ENCODE data around the gene TBC1D19.
"Not testable (repeated sequence)": the region's sequence is repeated elsewhere in the genome, so short reads cannot be mapped to it uniquely, and the experiment has no call there.

TBC1D19 gene

DNA sequence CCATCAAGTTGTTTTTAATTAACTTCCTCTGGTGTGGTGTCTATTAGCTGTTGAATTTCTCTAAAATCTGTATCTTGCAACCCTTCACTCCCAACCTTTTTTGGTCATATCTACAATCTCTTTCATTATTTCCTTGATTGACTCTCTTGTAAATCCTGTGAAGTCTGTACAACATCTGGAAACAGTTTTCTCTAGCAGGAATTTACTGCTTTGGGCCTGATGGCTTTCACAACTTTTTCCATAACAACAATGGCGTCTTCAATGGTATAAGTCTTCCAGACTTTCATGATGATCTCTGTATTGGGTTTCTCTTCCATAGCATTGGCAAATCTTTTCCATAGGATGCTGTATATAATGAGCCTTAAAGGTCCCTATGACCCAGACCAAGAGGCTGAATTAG lies 49.0 kb downstream of the TBC1D19 start:
- TF ChIP-seq, protein P1, sequence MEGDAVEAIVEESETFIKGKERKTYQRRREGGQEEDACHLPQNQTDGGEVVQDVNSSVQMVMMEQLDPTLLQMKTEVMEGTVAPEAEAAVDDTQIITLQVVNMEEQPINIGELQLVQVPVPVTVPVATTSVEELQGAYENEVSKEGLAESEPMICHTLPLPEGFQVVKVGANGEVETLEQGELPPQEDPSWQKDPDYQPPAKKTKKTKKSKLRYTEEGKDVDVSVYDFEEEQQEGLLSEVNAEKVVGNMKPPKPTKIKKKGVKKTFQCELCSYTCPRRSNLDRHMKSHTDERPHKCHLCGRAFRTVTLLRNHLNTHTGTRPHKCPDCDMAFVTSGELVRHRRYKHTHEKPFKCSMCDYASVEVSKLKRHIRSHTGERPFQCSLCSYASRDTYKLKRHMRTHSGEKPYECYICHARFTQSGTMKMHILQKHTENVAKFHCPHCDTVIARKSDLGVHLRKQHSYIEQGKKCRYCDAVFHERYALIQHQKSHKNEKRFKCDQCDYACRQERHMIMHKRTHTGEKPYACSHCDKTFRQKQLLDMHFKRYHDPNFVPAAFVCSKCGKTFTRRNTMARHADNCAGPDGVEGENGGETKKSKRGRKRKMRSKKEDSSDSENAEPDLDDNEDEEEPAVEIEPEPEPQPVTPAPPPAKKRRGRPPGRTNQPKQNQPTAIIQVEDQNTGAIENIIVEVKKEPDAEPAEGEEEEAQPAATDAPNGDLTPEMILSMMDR (IDR thresholded peaks at IDR 0.05; ENCODE audit: insufficient read depth, low read length, poor library complexity, severe bottlenecking): no peak
- H3K36me3 ChIP-seq (ENCODE audit: control insufficient read depth, insufficient read depth, low read length): no peaks in the 10 kb centered on the region
- H3K27me3 ChIP-seq (replicated peaks; ENCODE audit: control insufficient read depth, insufficient read depth, low read length): no peaks in the 10 kb centered on the region
- no peak for DNase-seq (ENCODE audit: extremely low read depth, insufficient read length)
- no peak overlapping the region for H3K4me3 ChIP-seq (replicated peaks; ENCODE audit: low read depth, low read length)

DNA sequence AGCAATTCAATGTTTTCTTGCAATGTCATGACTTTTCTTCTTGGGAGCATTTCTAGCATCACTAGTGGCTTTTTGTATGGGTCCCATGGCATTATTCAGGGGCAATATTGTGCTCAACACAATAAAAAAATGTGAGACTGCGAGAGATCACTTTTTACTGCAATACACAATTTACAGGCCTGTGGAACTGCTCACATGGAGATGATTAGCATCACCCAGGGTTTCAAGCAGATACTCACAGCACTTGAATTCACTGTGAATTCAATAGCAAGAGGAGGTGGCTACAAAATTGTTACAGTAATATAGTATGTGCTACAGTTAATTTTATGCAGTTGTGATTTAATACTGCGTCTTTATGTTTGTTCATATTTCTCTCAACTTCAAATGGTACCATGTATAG lies 50.4 kb downstream of the TBC1D19 start:
- TF ChIP-seq, protein P1 (IDR thresholded peaks at IDR 0.05; ENCODE audit: insufficient read depth, low read length, poor library complexity, severe bottlenecking): no peak
- H3K4me3 ChIP-seq (replicated peaks; ENCODE audit: low read depth, low read length): no peak overlapping the region
- no peak for DNase-seq (ENCODE audit: extremely low read depth, insufficient read length)

DNA sequence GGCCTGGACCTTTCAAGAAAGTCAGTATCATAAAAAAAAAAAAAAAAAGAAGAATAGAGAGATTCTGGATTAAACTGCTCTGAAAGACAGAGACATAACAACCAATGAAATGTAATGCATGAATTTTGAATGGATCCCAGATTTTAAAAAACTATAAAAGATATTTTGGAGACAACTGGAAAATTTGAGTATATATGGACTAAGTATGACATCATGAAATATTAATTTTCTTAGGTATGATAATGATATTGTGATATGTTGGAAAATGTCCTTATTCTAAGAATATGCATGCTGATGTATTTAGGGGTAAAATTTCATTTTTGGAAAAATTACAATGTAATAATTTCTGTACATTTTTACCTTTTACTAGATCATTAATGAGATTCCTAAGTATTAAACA lies 52.6 kb downstream of the TBC1D19 start:
- Histone ChIP-seq H3K36me3 (ENCODE audit: control insufficient read depth, insufficient read depth, low read length) (no peaks in the 10 kb centered on the region), H3K4me3 (replicated peaks; ENCODE audit: low read depth, low read length) (no peak overlapping the region), H3K27me3 (replicated peaks; ENCODE audit: control insufficient read depth, insufficient read depth, low read length) (no peaks in the 10 kb centered on the region)
- no peak for DNase-seq (ENCODE audit: extremely low read depth, insufficient read length)
- TF ChIP-seq, protein P1 (IDR thresholded peaks at IDR 0.05; ENCODE audit: insufficient read depth, low read length, poor library complexity, severe bottlenecking): no peak

More for the DNA sequence above, 50.4 kb downstream of the TBC1D19 start:
- Histone ChIP-seq H3K36me3 (ENCODE audit: control insufficient read depth, insufficient read depth, low read length) (no peaks in the 10 kb centered on the region), H3K27me3 (replicated peaks; ENCODE audit: control insufficient read depth, insufficient read depth, low read length) (no peaks in the 10 kb centered on the region)

DNA sequence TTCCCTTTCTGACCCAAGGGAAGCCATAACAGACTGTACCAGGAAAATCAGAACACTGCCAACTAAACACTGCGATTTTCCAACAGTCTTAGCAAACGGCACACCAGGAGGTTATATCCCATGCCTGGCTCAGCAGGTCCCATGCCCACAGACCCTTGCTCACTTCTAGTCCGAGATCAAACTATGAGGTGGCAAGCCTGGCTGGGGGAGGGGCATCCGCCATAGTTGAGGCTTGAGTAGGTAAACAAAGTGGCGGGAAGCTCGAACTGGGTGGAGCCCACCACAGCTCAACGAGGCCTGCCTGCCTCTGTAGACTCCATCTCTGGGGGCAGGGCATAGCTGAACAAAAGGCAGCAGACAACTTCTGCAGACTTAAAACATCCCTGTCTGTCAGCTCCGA lies 56.8 kb downstream of the TBC1D19 start:
- not testable (repeated sequence) for H3K36me3 ChIP-seq (ENCODE audit: control insufficient read depth, insufficient read depth, low read length)

DNA sequence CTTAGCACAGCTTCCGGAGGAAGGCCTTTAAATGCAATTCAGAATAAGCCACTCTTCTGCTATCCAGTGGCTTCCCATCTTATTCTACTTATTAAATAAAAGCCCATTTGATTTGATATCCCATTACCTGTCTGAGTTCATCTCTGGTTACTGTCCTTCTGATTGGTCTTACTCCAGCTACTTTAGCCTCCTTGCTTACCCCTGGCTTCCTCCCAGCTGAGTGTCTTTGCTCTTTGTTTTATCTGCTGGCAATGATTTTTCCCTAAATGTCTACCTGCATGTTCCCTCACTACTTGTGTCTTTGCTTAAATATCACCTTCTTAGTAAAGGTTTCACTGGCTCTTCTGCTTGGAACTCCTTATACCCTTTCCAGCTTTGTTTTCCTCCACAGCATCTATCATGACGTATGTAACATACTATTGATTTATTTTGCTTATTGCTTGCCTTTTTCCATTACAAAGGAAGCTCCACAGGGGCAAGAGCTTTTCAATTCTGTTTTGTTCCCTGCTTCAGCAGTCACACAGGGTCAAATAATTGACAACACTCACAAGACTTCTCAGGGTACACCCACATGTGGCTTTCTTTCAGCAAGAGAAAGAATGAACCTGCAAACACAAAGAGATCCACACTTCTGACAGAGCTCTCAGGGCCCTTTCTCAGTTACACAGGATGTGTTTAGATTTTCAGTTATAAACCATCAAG lies 63.8 kb downstream of the TBC1D19 start:
- no peaks in the 10 kb centered on the region for H3K27me3 ChIP-seq (replicated peaks; ENCODE audit: control insufficient read depth, insufficient read depth, low read length)
- TF ChIP-seq, protein P1 (IDR thresholded peaks at IDR 0.05; ENCODE audit: insufficient read depth, low read length, poor library complexity, severe bottlenecking): no peak
- DNase-seq (ENCODE audit: extremely low read depth, insufficient read length): no peak
- H3K4me3 ChIP-seq (replicated peaks; ENCODE audit: low read depth, low read length): no peak overlapping the region
- H3K36me3 ChIP-seq (ENCODE audit: control insufficient read depth, insufficient read depth, low read length): no peaks in the 10 kb centered on the region

More for the DNA sequence above, 56.8 kb downstream of the TBC1D19 start:
- H3K4me3 ChIP-seq (replicated peaks; ENCODE audit: low read depth, low read length); DNase-seq (ENCODE audit: extremely low read depth, insufficient read length); H3K27me3 ChIP-seq (replicated peaks; ENCODE audit: control insufficient read depth, insufficient read depth, low read length): not testable (repeated sequence)

DNA sequence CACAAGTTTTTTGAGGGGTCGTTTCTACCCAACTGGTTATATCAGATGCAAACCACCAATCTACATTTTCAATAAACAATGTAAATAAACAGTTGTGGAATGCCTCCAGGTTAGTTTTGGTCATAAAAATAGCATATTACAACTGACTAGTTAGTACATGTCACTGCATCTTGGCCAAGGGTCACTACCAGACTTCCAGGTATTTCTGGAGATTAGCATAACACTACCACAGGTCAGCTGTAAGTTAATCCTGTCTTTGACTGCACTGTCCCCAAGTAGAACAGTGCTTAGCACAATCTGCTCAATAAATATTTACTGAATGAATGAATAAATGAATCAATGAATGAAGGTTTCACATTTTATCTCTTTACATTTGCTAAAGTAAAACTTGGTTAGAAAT lies 64.4 kb downstream of the TBC1D19 start:
- Histone ChIP-seq H3K4me3 (replicated peaks; ENCODE audit: low read depth, low read length) (no peak overlapping the region), H3K27me3 (replicated peaks; ENCODE audit: control insufficient read depth, insufficient read depth, low read length) (no peaks in the 10 kb centered on the region), H3K36me3 (ENCODE audit: control insufficient read depth, insufficient read depth, low read length) (no peaks in the 10 kb centered on the region)
- no peak for DNase-seq (ENCODE audit: extremely low read depth, insufficient read length)
- TF ChIP-seq, protein P1 (IDR thresholded peaks at IDR 0.05; ENCODE audit: insufficient read depth, low read length, poor library complexity, severe bottlenecking): no peak
